Measurements from ENCODE around the gene SPRYD7. TPM values are rescaled to one million over a fixed set of nuclear protein-coding genes. Genes with fewer than 3 reads are reported as not detected.

SPRYD7 gene
- total RNA-seq, 1 donor from 2014 or later = 4.6 TPM

DNA sequence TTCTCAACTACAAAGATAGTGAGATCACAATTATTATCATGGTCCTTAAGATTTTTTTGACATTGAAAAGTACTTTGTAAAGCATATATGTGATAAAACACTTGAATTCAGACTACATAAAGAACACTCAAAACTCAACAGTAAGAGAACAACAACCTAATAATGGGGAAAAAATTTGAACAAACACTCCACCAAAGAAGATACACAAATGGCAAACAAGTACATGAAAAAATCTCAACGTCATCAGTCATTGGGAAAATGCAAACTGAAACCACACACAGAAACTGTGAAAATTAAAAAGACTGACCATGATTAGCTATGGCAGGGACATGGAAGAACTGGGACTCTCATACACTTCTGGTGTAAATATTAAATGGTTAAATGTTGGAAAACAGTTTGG lies 70.9 kb downstream of the SPRYD7 start:
- H3K36me3 Mint-ChIP-seq (ENCODE audit: low read depth, unreplicated experiment) = peaks cover 8% of the 10 kb centered on the region
- H3K4me1 Mint-ChIP-seq (ENCODE audit: unreplicated experiment) = no peaks in the 10 kb centered on the region
- H3K27me3 Mint-ChIP-seq (ENCODE audit: unreplicated experiment) = peaks cover 2% of the 10 kb centered on the region
- no peak overlapping the region for H3K27ac Mint-ChIP-seq (ENCODE audit: unreplicated experiment)
- TF ChIP-seq CTCF (IDR thresholded peaks at IDR 0.05; ENCODE audit: unreplicated experiment) = no peak
- no peaks in the 10 kb centered on the region for H3K9me3 Mint-ChIP-seq (ENCODE audit: unreplicated experiment)
- H3K4me3 Mint-ChIP-seq (ENCODE audit: unreplicated experiment) = no peak overlapping the region
- no peak for DNase-seq (ENCODE audit: low spot score)

GRCh38 chr13:49864509-49864908 lies 71.6 kb downstream of the SPRYD7 start:
- Mint-ChIP-seq H3K36me3 (ENCODE audit: low read depth, unreplicated experiment) (peaks cover 8% of the 10 kb centered on the region), H3K9me3 (ENCODE audit: unreplicated experiment) (no peaks in the 10 kb centered on the region), H3K4me1 (ENCODE audit: unreplicated experiment) (no peaks in the 10 kb centered on the region), H3K27ac (ENCODE audit: unreplicated experiment) (no peak overlapping the region), H3K4me3 (ENCODE audit: unreplicated experiment) (no peak overlapping the region), H3K27me3 (ENCODE audit: unreplicated experiment) (peaks cover 2% of the 10 kb centered on the region)
- DNase-seq (ENCODE audit: low spot score) = no peak
- TF ChIP-seq CTCF (IDR thresholded peaks at IDR 0.05; ENCODE audit: unreplicated experiment) = no peak

Other genes starting within 250 kb of the SPRYD7 start
- gene EBPL, start 244.9 kb downstream of the SPRYD7 start, total RNA-seq (ENCODE audit: unreplicated experiment) = 59.0 TPM
- 50.3 TPM for gene KPNA3, start 143.7 kb downstream of the SPRYD7 start, total RNA-seq (ENCODE audit: unreplicated experiment)
- gene TRIM13, start 60.7 kb upstream of the SPRYD7 start, total RNA-seq (ENCODE audit: unreplicated experiment) = 34.9 TPM
- 0.69 TPM for gene KCNRG, start 79.1 kb upstream of the SPRYD7 start, total RNA-seq (ENCODE audit: unreplicated experiment)

Data from endothelial cell (in vitro differentiated cells).